ENCODE measurements around the gene IRGQ.

The IRGQ gene

DNA sequence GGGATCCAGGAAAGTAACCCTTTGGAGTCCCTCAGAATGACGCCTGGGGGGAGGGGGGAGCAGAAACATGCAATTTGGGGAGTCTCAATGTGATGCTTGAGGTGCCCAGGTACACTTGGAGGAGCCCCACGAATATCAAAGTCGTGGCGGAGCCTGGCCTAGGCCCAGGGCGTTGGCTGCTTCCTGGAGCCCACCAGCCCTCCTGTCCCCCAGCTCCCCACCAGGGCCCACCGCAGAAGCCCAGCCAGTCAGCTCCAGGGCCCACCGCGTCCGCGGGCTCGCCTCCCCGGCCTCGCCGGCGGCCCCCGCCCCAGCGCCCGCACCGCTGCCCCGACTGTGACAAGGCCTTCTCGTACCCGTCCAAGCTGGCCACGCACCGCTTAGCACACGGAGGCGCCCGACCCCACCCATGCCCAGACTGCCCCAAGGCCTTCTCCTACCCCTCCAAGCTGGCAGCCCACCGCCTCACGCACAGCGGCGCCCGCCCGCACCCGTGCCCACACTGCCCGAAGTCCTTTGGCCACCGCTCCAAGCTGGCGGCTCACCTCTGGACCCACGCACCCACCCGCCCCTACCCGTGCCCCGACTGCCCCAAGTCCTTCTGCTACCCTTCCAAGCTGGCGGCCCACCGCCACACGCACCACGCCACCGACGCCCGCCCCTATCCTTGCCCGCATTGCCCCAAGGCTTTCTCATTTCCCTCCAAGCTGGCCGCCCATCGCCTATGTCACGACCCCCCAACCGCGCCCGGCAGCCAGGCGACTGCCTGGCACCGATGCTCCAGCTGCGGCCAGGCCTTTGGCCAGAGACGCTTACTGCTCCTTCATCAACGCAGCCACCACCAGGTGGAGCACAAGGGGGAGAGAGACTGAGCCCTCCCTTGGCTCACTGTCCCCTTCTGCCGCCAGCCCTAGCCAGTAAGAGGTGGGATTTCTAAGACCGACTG is 60.8 kb downstream of the IRGQ start:
- Histone ChIP-seq H3K9me3 (peaks cover 21% of the 10 kb centered on the region), H3K4me2 (no peak overlapping the region), H3K27me3 (no peaks in the 10 kb centered on the region), H3K27ac (no peak overlapping the region), H3K4me3 (no peak overlapping the region), H3K9ac (no peak overlapping the region), H3K4me1 (peaks cover 25% of the 10 kb centered on the region), H3K36me3 (peaks cover 40% of the 10 kb centered on the region), H4K20me1 (no peaks in the 10 kb centered on the region)
- no peak for TF ChIP-seq Cebpa-rat (IDR thresholded peaks at IDR 0.05)
